Mononuclear cell (primary cell): ENCODE data around the gene CEP44. TPM values are rescaled to one million over a fixed set of nuclear protein-coding genes. Genes with fewer than 3 reads are reported as not detected.
"Not testable (repeated sequence)": the region's sequence is repeated elsewhere in the genome, so short reads cannot be mapped to it uniquely, and the experiment has no call there.

Experiments used
- H3K27me3 ChIP-seq: 2 replicates; pipeline ENCODE4 v1.6.0; 2011; ENCODE audit warnings: low read length, control low read depth; ENCODE audit not compliant: insufficient read depth
- H3K4me1 ChIP-seq: 2 replicates; pipeline ENCODE4 v1.5.1; 2011; ENCODE audit warnings: mild to moderate bottlenecking, low read length, control low read depth; ENCODE audit not compliant: insufficient read depth
- H3K4me3 ChIP-seq: 2 replicates; pipeline ENCODE4 v1.5.1; 2011; ENCODE audit warnings: mild to moderate bottlenecking, low read length, moderate library complexity
- H3K9me3 ChIP-seq: 2 replicates; pipeline ENCODE4 v1.5.1; 2011; ENCODE audit warnings: low read depth, mild to moderate bottlenecking, control low read depth, low read length
- total RNA-seq: library from RNA; depleted of rRNA; stranded (reverse); fragments of >200 nt; gene quantifications from one replicate; pipeline ENCODE4 v1.2.3, GENCODE V29; 2012

CEP44 gene
- total RNA-seq, 1 donor, result 14.1 TPM

DNA sequence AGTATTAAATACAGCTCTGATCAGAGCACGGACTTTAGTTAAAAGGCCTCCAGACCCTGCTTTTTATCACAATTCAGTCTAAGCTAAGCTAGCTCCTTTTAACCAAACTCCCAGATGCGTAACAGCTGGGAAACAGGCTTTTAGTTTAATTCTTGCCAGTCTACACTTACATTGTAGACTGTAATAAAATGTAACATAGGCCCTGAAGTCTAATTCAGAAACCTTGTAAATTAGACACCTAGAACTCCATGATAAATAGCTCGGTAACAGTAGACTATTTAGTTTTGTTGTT lies 20.3 kb upstream of the CEP44 start:
- no peaks in the 10 kb centered on the region for H3K27me3 ChIP-seq
- no peak overlapping the region for H3K4me3 ChIP-seq
- H3K4me1 ChIP-seq, result no peaks in the 10 kb centered on the region
- no peaks in the 10 kb centered on the region for H3K9me3 ChIP-seq

DNA sequence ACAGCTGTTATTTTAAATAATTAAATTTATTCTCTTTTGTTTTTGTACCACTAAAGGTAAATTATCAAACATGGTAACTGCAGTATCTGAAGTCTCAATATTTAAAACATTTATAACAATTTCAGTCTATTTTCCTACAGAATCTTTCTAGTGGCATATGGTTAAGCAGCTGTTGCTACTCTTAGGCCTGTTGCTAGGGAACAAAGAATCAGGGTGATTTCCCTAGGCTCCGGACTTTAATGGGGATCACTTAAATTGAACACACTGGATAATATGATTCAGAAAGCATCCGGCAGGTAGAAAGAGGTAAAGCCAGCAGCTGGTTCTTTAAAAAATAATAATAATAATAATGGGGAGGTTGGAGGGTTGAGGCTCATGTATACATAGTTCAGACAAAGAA lies 17.8 kb upstream of the CEP44 start:
- Histone ChIP-seq H3K27me3 (no peaks in the 10 kb centered on the region), H3K9me3 (no peaks in the 10 kb centered on the region), H3K4me3 (no peak overlapping the region), H3K4me1 (no peaks in the 10 kb centered on the region)

DNA sequence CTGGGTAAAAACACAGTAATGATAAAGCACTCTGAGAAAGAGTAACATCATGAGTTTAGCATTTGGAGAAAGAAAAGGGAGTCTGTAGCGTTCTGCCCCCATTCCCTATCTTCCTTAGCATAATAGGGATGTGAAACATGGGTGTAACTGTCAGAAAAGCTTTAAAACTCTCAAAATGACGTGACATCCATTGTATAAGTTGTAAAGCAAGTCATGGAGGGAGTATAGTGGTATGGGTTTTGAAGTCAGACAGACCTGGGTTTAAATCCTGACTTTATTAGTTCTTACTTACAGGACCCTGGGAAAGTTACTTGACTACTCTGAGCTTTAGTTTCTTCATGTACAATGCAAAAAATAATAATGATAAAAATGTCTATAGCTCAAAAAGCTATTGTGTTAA lies 17.3 kb upstream of the CEP44 start:
- H3K4me3 ChIP-seq, result no peak overlapping the region
- H3K27me3 ChIP-seq, result no peaks in the 10 kb centered on the region
- no peaks in the 10 kb centered on the region for H3K4me1 ChIP-seq
- no peaks in the 10 kb centered on the region for H3K9me3 ChIP-seq

DNA sequence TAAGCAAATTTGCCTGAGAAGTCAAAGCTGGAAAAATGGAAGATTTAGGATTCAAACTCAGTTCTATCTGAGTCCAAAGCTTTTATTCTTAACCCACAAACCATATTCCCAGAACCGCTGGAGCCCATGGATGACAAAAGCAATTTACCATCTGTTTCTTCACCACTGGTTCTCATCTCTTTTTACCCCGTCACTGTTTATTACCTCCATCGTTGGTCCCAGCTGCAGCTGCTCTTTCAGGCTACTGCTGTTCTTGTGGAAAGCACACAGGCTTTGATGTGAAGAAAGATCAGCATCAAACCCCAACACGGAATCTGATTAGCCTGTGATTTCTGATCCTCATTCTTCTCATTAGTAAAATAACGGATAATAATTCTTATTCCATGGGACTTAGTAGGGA lies 9.8 kb upstream of the CEP44 start:
- no peaks in the 10 kb centered on the region for H3K27me3 ChIP-seq
- H3K4me1 ChIP-seq, result no peaks in the 10 kb centered on the region
- H3K9me3 ChIP-seq, result no peaks in the 10 kb centered on the region
- H3K4me3 ChIP-seq, result no peak overlapping the region

DNA sequence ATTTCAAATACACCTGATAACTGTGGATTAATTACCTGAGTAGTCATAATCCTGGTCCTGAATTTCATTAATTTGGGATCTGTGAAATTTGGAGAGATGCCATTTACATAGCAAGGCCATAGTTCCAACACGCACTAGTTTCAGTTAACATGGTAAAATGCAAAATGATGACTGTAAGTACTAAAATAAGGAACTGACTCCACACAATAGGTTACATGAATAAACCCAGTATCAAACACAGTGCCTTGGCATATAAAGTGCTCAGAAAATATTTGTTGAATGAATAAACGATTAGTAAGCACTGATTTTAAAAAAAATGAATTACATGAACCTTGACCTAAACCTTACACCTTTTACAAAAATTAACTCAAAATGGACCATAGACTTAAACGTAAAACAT lies 9.3 kb upstream of the CEP44 start:
- Histone ChIP-seq H3K27me3 (no peaks in the 10 kb centered on the region), H3K4me3 (no peak overlapping the region), H3K4me1 (no peaks in the 10 kb centered on the region), H3K9me3 (no peaks in the 10 kb centered on the region)

DNA sequence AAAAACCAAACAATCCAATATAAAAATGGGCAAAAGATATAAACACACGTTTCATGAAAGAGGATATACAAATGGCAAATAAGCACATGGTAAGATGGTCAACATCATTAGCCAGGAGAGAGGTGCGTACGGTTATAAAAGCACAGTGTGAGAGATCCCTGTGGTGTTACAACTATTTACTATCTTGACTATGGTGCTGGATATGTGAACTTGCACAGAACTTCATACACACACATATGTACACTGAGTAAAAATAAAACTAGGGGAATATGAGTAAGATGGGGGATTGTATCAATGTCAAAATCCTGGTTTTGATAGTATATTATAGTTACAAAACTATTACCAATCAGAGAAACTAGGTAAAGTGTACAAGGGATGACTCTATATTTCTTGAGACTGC lies 8.6 kb upstream of the CEP44 start:
- Histone ChIP-seq H3K27me3 (no peaks in the 10 kb centered on the region), H3K9me3 (no peaks in the 10 kb centered on the region)

DNA sequence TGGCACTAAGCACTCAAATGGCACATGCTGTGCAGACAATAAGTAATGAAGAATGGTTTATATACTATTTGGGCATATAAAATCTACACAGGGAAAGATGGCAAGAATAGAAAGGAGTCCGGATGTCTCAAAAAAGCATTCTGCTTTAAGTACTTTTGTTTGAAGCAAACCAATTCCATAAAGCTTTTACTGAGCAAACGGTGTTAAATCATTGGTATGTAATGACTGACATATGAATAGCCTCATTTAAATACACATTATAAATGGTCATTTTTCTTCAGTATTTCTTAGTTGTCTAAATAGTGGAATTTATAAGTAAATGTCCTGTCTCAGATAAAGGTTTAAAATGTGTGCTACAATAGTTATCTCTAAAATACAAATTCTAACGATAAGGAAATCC lies 6.3 kb upstream of the CEP44 start:
- Histone ChIP-seq H3K27me3 (no peaks in the 10 kb centered on the region), H3K4me1 (peaks cover 4% of the 10 kb centered on the region), H3K4me3 (no peak overlapping the region), H3K9me3 (no peaks in the 10 kb centered on the region)

More for the DNA sequence above, 8.6 kb upstream of the CEP44 start:
- H3K4me3 ChIP-seq, result no peak overlapping the region
- no peaks in the 10 kb centered on the region for H3K4me1 ChIP-seq

DNA sequence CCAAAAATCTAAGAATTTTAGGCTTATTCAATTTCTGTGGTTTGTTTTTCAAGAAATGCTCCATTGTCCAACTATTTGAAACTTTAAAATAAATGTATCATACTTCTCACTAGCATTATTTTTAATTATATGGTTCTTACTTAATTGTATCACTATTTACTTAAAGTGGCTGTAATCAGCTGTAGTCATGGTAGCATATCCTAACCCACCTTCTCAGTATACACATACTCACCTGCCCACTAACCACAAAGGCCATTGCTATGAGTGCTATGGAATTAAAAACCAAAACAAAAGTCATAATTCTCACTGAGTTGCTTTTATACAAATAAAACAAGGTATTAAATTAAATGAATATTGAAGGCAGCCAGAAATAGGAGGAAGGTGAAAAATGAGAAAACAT lies 5.2 kb upstream of the CEP44 start:
- Histone ChIP-seq H3K4me1 (peaks cover 4% of the 10 kb centered on the region), H3K27me3 (no peaks in the 10 kb centered on the region), H3K9me3 (no peaks in the 10 kb centered on the region), H3K4me3 (no peak overlapping the region)

DNA sequence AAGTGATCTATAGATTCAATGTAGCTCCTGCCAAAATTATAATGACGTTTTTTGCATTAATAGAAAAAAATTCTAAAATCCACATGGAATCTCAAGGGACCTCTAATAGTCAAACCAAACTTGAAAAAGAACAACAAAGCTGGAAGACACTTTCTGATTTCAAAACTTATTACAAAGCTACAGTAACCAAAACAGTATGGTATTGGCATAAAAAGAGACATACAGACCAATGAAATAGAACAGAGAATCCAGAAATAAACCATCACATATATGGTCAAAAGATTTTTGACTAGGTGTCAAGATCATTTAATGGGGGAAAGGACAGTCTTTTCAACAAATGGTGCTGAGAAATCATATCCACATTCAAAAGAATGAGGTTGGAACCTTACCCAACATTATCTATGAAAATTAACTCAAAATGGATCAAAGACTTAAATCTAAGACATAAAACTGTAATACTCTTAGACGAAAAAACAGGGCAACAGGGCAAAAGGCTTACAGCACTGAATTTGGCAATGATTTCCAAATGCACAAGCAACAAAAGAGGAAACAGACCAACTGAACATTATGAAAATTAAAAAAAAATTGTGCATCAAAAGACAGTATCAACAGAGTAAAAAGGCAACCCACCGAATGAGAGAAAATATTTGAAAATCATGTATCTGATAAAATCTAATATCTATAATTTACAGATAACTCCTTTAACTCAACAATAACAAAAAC lies 4.1 kb upstream of the CEP44 start:
- Histone ChIP-seq H3K4me3 (no peak overlapping the region), H3K27me3 (no peaks in the 10 kb centered on the region), H3K4me1 (peaks cover 10% of the 10 kb centered on the region), H3K9me3 (no peaks in the 10 kb centered on the region)

DNA sequence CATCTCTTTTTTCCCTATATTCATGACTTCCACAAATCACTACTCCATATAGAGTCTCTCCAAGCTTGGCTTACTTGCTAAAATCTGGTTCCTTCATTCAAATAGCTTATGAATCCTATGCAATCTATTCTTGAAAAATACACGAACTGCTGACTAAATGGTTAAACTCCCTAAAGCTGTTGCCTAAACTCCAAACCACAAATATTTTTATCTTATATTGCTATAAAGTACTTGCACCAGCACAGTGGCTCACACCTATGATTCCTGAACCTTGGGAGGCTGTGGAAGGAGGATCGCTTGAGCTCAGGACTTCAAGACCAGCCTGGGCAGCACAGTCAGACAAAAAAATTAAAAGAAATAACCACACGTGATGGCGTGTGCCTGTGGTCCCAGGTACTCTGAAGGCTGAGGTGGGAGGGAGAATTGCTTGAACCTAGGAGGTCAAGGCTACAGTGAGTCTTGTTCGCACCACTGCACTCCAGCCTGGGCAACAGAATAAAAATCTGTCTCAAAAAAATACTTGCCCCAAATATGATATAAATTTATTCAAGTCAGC lies 2.5 kb upstream of the CEP44 start:
- Histone ChIP-seq H3K9me3 (no peaks in the 10 kb centered on the region), H3K4me3 (no peak overlapping the region), H3K4me1 (peaks cover 13% of the 10 kb centered on the region), H3K27me3 (no peaks in the 10 kb centered on the region)

DNA sequence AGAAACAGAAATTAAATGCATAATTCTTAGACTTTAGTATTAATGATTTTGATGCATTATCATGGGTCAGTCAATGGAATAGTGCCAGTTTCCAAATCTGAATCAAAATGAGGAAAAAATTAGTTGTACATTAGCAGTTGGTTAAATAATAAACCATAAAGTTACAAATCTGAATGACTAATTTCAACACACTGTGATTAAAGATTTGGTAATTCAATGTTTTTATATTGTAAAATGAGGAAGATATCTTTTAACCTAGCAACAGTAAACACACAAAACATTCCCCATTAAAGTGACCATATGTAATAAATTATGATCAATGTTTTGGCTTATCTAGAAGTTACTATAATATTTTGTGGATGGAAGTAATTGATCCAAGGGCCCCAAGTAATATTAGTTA lies 1.8 kb upstream of the CEP44 start:
- H3K4me1 ChIP-seq, result peaks cover 13% of the 10 kb centered on the region
- no peaks in the 10 kb centered on the region for H3K27me3 ChIP-seq
- no peak overlapping the region for H3K4me3 ChIP-seq
- no peaks in the 10 kb centered on the region for H3K9me3 ChIP-seq

DNA sequence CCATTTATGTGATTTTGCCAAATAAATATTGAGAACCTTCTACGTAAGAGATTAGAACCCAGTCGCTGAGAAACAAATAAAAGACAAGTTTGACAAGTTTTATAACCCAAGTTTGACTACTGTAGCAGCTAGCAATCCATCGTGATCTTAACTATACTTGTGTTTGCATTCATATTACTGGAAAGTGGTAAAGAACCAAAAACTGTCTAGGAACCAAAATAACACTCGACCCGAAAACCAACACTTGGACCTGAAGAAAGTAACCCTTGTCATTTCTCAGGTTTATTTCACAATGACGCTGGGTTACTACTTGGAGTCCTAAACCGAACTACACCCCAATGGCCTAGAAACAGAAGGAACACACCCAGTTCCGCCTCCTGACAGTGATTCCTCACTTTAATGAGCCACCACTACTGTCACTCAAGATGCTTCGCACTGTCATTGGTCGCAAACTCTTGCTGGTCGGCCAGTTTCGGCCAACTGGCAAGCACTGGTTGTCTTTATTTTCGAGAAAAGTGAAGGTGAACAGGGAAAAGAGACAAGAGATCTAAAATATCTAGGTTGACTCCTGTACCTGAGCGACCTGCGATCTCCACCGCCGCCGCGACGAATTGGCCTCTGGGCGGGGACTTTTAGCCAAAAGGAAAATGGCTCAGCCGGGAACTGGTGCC lies 740 bp upstream of the CEP44 start:
- H3K4me1 ChIP-seq, result peaks cover 13% of the 10 kb centered on the region
- peak overlapping the region; percentile 89 for H3K4me3 ChIP-seq
- H3K27me3 ChIP-seq, result no peaks in the 10 kb centered on the region
- H3K9me3 ChIP-seq, result no peaks in the 10 kb centered on the region

DNA sequence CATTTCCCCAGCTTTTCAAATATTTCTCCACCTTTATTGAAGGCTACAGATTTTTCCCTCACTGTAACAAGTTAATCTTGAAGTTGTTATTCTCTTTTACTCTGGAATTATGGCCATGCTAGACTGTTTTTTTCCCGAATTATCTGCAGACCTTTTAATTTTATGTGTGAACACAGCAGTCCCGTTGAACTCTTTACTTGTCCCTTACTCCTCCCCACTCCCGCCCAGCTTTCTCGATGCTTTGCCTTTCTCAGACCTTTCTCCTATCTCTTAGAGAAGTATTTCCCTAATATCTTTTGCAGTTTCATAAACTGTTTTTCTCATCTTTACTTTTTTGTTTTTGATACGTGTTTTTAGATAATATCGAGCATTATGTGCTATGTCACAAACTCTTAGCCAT lies 776 bp downstream of the CEP44 start:
- peak overlapping the region; percentile 89 for H3K4me3 ChIP-seq
- H3K27me3 ChIP-seq, result no peaks in the 10 kb centered on the region
- peaks cover 13% of the 10 kb centered on the region for H3K4me1 ChIP-seq
- H3K9me3 ChIP-seq, result no peaks in the 10 kb centered on the region

DNA sequence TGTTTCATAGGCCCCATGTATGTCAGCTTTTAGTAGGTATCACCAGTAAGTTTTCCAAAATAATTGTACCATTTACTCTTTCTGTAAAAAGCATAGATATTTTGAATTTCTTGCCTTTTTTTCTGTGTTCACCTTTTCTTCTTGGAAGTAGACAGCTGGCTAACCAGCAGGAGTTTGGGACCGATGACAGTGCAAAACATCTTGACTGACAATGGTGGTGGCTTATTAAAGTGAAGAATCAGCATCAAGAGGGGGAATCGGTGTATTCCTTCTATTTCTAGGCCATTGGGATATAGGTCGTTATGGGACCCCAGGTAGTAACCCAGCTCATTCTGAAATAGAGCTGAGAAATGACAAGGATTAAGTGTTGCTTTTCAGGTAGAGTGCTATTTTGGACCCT lies 3.2 kb downstream of the CEP44 start:
- no peaks in the 10 kb centered on the region for H3K27me3 ChIP-seq
- no peak overlapping the region for H3K4me3 ChIP-seq
- H3K4me1 ChIP-seq, result peaks cover 9% of the 10 kb centered on the region
- peaks cover 2% of the 10 kb centered on the region for H3K9me3 ChIP-seq

DNA sequence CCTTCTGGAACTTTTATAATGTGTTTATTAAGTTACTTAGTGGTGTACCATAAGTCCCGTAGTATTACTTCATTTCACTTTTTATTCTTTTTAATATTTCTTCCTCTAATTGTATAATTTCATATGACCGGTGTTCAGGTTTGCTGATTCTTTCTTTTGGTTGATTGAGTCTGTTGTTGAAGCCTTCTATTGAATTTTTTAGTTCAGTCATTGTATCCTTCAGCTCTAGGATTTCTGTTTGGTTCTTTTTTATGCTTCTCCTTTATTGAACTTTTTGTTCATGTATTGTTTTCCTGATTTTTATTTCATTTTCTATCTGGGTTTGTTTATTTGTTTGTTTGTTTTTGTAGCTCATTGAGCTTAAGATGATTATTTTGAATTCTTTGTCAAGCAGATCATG lies 8.8 kb downstream of the CEP44 start:
- Histone ChIP-seq H3K4me3 (no peak overlapping the region), H3K4me1 (no peaks in the 10 kb centered on the region), H3K9me3 (peaks cover 17% of the 10 kb centered on the region), H3K27me3 (no peaks in the 10 kb centered on the region)

DNA sequence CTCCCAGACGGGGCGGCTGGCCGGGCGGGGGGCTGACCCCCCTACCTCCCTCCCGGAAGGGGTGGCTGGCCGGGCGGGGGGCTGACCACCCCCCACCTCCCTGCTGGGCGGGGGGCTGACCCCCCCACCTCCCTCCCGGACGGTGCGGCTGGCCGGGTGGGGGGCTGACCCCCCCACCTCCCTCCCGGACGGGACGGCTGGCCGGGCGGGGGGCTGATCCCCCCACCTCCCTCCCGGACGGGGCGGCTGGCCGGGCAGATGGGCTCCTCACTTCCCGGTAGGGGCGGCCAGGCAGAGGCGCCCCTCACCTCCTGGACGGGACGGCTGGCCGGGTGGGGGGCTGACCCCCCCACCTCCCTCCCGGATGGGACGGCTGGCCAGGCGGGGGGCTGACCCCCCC lies 10.9 kb downstream of the CEP44 start:
- H3K9me3 ChIP-seq, result peaks cover 17% of the 10 kb centered on the region

More for the DNA sequence above, 10.9 kb downstream of the CEP44 start:
- not testable (repeated sequence) for H3K27me3 ChIP-seq, H3K4me3 ChIP-seq, H3K4me1 ChIP-seq
